GM19238 (cell line): Measurements from ENCODE around the gene PROM2.

Experiments
- DNase-seq: peaks from one replicate; pipeline ENCODE4 v3.0.0; 2011; ENCODE audit warnings: low spot score; ENCODE audit not compliant: insufficient read length

The PROM2 gene

GRCh38 chr2:95307036-95307435 lies 32.8 kb downstream of the PROM2 start:
- DNase-seq = no peak

DNA sequence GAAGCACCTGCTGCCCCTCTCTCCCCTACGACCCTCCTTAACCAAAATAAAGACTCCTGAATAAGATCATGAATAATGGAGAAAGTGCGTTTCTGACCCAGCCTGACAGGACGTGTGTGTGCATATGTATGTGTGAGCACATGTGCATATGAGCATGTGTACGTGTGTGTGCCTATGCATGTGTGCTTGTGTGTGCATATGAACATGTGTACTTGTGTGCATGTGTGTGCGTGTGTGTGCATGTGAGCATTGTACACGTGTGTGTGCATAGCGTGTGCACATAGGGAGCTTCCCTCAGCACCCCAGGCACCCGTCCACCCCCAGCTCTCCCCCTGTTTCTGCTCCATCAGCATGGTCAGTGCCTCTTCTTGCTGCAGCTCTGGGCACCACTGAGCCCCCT lies 33.6 kb downstream of the PROM2 start:
- DNase-seq = no peak

GRCh38 chr2:95308426-95308990 lies 34.3 kb downstream of the PROM2 start:
- DNase-seq = no peak

DNA sequence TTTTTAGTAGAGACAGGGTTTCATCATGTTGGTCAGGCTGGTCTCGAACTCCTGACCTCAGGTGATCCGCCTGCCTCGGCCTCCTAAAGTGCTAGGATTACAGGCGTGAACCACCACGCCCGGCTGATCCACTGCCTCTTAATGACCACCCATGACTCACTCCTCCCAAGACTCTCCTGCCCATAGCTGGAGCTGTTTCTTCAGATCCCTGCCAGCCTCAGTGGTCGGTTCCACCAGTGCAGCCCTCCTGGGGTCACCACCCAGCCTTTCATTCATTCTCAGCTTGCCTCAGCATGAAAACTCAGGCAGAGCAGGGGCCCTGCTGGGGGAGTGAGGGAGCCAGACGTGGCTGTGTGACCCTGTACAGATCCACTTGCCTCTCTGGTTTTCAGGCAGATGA lies 35.4 kb downstream of the PROM2 start:
- DNase-seq = no peak

DNA sequence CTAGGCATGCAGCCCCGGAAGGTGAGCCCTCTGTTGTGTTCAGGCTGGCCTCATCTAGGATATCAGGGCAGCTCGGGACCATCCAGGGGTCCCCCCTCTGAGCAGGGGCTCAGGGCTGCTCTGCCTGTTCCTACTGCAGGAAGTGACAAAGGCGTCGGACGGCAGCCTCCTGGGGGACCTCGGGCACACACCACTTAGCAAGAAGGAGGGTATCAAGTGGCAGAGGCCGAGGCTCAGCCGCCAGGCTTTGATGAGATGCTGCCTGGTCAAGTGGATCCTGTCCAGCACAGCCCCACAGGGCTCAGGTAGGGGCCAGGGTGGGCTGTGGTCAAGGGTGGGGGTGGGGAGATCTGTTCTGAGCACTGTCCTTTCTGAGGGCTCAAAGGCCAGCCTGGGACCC lies 36.0 kb downstream of the PROM2 start:
- DNase-seq = no peak

DNA sequence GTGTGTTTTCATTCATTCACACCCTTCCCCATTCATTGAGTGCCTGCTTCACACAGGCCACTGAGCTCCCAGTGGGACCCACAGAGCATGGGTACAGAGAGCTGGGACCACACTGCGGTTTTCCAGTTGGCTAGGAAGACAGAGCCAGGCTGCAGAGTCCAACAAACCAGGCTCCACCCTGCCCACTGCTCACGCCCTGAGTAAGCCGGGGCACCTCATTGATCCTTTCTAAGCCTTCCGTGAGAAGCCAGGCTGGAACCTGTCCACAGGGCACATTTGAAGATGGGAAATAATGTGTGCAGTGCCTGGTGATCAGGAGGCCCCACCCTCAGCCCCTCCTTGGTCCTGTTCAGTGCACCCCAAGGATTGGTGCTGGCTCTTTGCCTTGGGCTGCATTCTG lies 36.4 kb downstream of the PROM2 start:
- DNase-seq = no peak

GRCh38 chr2:95311815-95312542 lies 37.7 kb downstream of the PROM2 start:
- DNase-seq = no peak

DNA sequence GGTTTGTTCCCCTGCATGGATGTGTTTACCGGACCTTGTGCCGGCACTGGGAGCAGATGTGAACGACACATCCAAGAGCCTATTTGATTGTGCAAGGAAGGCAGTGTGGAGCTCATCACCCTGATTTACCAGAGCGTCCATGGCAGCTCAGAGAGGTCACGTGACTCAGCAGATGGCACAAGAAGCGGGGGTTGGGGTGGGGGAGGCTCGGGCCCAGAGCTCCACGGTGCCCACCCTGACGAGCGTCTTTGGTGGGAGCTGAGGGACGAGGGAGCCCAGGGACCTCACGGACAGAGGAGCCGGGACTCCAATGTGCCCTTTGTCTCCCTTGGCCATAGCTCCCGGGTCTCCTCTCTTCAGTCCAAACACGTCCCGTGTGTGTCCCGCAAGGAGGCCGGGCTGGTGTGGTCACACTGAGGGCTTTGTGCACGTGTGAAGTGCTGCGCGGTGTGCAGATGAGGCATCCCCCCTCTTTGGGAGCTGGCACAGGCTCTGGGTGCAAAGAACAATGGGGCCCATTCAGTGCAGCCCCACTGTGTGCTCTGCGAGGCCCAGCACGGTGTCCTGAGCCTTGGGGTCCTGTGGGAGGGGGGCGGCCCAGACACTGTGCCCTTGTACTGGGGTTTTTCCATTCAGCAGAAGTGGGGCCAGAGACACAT lies 38.4 kb downstream of the PROM2 start:
- no peak for DNase-seq

- no peak for DNase-seq
Measured at GRCh38 chr2:95313296-95314131, 39.3 kb downstream of the PROM2 start.

DNA sequence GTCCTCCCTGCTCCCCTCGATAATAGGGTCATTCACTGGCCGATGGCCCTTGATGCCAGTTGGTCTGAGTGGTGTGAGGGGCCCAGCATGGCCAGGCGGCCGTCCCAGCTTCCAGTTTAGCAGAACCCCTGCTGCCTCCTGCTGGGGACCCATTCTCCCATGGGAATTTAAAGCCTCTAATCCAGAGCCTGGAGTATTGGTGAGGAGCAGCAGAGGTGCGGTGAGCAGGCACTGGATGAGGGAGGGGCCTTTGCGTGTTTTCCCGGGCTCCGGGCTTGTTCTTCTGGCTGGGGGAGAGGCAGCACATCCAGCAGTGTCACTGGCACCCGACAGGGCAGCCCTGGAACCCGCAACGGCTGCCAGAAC lies 40.3 kb downstream of the PROM2 start:
- DNase-seq = no peak

DNA sequence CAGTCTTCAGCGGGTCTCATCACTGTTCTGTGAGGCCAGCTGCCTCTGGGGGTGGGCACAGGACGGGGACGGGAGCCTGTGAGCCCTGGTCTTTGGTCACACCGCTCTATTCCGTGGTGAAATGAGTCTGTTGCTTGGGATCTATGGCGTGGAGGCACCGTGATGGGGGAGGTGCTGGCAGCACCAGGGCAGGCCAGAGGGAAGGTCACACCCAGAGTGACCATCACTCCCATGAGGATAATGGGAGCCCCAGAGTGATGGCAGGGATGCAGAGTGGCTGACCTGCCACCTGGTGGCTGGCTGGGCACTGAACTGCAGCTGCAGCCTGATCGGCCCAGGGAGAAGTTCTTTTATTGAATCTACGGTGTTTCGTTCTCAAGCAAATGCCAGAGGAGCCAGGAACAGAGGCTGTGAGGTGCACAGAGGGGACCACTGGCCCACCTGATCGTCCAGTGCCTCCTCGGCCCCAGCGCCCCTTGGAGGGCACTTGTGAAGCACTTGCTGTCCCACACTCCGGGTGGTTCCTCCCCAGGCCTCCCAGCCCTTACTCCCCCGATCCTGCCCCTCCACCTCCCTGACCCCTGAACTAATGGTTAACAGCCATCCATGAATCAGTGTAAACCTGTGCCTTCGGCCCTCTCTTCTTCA lies 40.8 kb downstream of the PROM2 start:
- DNase-seq = peak; percentile 18

DNA sequence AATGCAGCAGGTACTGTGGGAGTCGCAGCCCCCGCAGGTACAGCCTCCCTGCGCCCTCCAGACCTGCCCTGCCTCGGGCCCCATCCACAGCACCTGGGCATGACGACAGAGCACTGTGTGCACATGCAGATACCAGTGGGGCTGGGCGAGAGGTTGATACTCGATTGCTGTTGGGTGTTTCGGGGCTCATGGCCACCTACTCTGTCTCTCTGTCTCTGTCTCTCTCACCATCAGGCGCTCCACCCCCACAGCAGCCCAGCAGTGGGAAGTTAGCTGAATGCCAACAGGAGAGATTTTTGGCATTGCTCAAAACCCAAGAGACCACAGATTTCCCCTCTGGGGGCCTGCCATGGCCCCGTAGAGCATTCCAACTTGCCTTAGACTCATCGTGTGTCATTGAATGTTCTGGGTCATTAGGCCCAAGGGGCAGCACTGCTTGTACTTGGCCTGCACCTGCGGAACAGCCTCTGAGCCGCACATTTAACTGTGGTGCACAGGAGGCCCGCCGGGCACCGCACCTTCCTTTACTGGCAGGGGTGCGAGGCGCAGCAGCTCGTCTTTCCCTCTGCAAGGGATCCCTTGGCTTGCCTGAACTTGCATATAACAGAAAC lies 41.7 kb downstream of the PROM2 start:
- no peak for DNase-seq

GRCh38 chr2:95316466-95317122 lies 42.3 kb downstream of the PROM2 start:
- DNase-seq = no peak

GRCh38 chr2:95317123-95317500 lies 42.9 kb downstream of the PROM2 start:
- no peak for DNase-seq

DNA sequence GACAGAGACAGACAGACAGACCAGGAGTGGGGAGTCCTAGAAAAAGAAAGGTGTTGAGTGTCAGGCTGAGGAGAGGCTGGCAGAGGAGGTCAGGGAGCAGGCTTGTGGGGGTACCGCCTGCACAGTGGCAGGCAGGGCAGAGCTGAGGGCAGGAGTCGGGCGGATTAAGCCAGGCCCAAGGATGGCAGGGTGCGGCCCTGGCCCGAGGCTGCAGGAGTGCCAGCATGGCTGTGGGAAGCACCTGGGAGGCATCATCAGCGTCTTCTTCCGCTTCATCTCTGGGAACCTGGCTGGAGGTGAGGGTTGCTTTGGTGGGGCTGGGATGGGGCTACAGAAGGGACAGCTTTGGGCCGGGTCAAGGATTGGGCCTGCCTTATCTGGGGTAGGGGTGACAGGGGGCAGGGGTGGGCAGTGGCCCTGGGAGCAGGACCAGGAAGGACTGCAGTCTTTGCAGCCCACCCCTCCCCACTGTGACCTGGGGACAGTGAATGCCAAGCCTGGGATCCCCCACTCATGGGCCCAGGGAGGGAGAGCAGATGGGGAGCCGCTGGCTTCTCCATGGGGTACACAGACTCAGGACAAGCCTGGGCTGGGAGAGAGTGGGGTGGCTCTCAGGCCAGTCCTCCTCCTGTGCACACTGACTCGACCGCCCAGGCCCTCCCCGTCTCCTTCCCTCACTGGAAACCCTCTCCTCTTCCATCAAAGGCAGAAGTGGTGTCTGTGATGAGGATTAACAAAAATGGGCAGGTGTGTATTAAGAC lies 43.6 kb downstream of the PROM2 start:
- no peak for DNase-seq

- DNase-seq = no peak
Measured at GRCh38 chr2:95318431-95319220, 44.4 kb downstream of the PROM2 start.

GRCh38 chr2:95319481-95320343 lies 45.5 kb downstream of the PROM2 start:
- DNase-seq = no peak

GRCh38 chr2:95320344-95320712 lies 46.1 kb downstream of the PROM2 start:
- DNase-seq = no peak
